UCSD-AML1 (cell line): Measurements from ENCODE around the gene TMEM212.

ENCODE experiments used
- DNase-seq: peaks from one replicate; lab custom pipeline; 2025; ENCODE audit not compliant: unreplicated experiment; lab: John Stamatoyannopoulos, UW

Gene TMEM212

GRCh38 chr3:171842864-171843518 is at the start of gene TMEM212:
Gene TMEM212 (plus strand): TSS chr3:171843349. CDS start chr3:171843384, 35 bp downstream.
- no peak for DNase-seq

GRCh38 chr3:171796625-171797264 is 46.4 kb upstream of the TMEM212 start:
- DNase-seq: no peak

GRCh38 chr3:171797265-171797679 is 45.9 kb upstream of the TMEM212 start:
- no peak for DNase-seq

- no peak for DNase-seq
These were observed 45.3 kb upstream of the TMEM212 start for GRCh38 chr3:171797873-171798272.

GRCh38 chr3:171799501-171799900 is 43.6 kb upstream of the TMEM212 start:
- no peak for DNase-seq

- no peak for DNase-seq
These were observed 41.2 kb upstream of the TMEM212 start for GRCh38 chr3:171801738-171802589.

- DNase-seq: no peak
These were observed 40.6 kb upstream of the TMEM212 start for GRCh38 chr3:171802590-171802956.

GRCh38 chr3:171803044-171803443 is 40.1 kb upstream of the TMEM212 start:
- no peak for DNase-seq

- no peak for DNase-seq
These were observed 38.3 kb upstream of the TMEM212 start for GRCh38 chr3:171804618-171805389.

- DNase-seq: no peak
These were observed 37.5 kb upstream of the TMEM212 start for GRCh38 chr3:171805687-171806086.

GRCh38 chr3:171806200-171807128 is 36.7 kb upstream of the TMEM212 start:
- DNase-seq: no peak

GRCh38 chr3:171807129-171807675 is 35.9 kb upstream of the TMEM212 start:
- DNase-seq: no peak

GRCh38 chr3:171807806-171808205 is 35.3 kb upstream of the TMEM212 start:
- no peak for DNase-seq

GRCh38 chr3:171809611-171809860 is 33.6 kb upstream of the TMEM212 start:
- no peak for DNase-seq

GRCh38 chr3:171809861-171810628 is 33.1 kb upstream of the TMEM212 start, which contains the start of gene PLD1:
Gene PLD1 (minus strand): TSS chr3:171810483. CDS start chr3:171738051, 72,432 bp downstream.
- DNase-seq: peak; percentile 42

- no peak for DNase-seq
These were observed 32.4 kb upstream of the TMEM212 start for GRCh38 chr3:171810629-171811294.

- DNase-seq: no peak
These were observed 31.7 kb upstream of the TMEM212 start for GRCh38 chr3:171811295-171811912.

- DNase-seq: no peak
These were observed 31.2 kb upstream of the TMEM212 start for GRCh38 chr3:171811913-171812335.
